ENCODE results near the gene EIF4E3. TPM values are rescaled to one million over a fixed set of nuclear protein-coding genes. Genes with fewer than 3 reads are reported as not detected.

EIF4E3 gene
- total and polyA plus RNA-seq, 10 of the 15 experiments (the other 5 are each of a cell fraction or from before 2014, with no cell fraction given), result 0.05 to 0.38 (median 0.16) TPM; not detected in 1

GRCh38 chr3:71752831-71753700 is 27.9 kb upstream of the EIF4E3 start:
- TF ChIP-seq MXI1 (IDR thresholded peaks at IDR 0.05; ENCODE audit: low read depth, low read length), result no peak
- TF ChIP-seq MEF2B (IDR thresholded peaks at IDR 0.05; ENCODE audit: partially characterized antibody, poor library complexity, severe bottlenecking), result no peak
- 0 out of 2 replicates have a peak, but pooled peaks have one; percentile 49 for TF ChIP-seq EZH2 (IDR thresholded peaks at IDR 0.05; ENCODE audit: borderline replicate concordance, control insufficient read depth, low read depth, low read length)
- no peak for TF ChIP-seq ZNF622 (IDR thresholded peaks at IDR 0.05)
- TF ChIP-seq CEBPZ (IDR thresholded peaks at IDR 0.05; ENCODE audit: low read depth, low read length), result no peak
- TF ChIP-seq SUPT20H (IDR thresholded peaks at IDR 0.05; ENCODE audit: borderline replicate concordance, control insufficient read depth, low read depth, low read length), result no peak
- no peak for TF ChIP-seq CREM (IDR thresholded peaks at IDR 0.05; ENCODE audit: low read depth)
- Histone ChIP-seq H3K4me3 (no peak overlapping the region), H3K27ac (ENCODE audit: control insufficient read depth, insufficient read depth) (no peak overlapping the region), H3K36me3 (ENCODE audit: control insufficient read depth in 2 of 2, insufficient read depth in 2 of 2, low read length in 1 of 2) (no peaks in the 10 kb centered on the region), H4K20me1 (ENCODE audit: control insufficient read depth, insufficient read depth) (no peaks in the 10 kb centered on the region), H3K9ac (ENCODE audit: control insufficient read depth, insufficient read depth, low read length) (no peak overlapping the region), H3K27me3 (replicated peaks in 1 of 2; ENCODE audit: control insufficient read depth in 2 of 2, insufficient read depth in 2 of 2, low read length in 1 of 2) (peaks cover 7 to 11% of the 10 kb centered on the region in 2 experiments; a peak in 3 of 4 replicates), H3K4me1 (ENCODE audit: control insufficient read depth, insufficient read depth, low read length) (no peaks in the 10 kb centered on the region), H3K79me2 (ENCODE audit: control insufficient read depth, insufficient read depth, low read length) (no peaks in the 10 kb centered on the region), H3K9me3 (replicated peaks; ENCODE audit: control insufficient read depth, insufficient read depth, low read length) (no peaks in the 10 kb centered on the region), H3K4me2 (ENCODE audit: control insufficient read depth, insufficient read depth) (no peak overlapping the region), H2AFZ (ENCODE audit: control insufficient read depth, low read depth, low read length) (no peak overlapping the region)
- no peak for ATAC-seq
- RAD21 ChIA-PET (ENCODE audit: unreplicated experiment), result no interaction called here
- SMC1A ChIA-PET (ENCODE audit: uncharacterized antibody, unreplicated experiment), result no interaction called here
- FAIRE-seq, result no peak
- BruUV-seq (replicated peaks), result no TSS peak
- intact Hi-C loops (cut with micrococcal nuclease; ENCODE audit: unreplicated experiment), result no loop called here
- CTCF ChIA-PET, result no interaction called here
- WGBS (ENCODE audit: insufficient coverage, insufficient replicate concordance, low lambda C conversion rate, missing lambda C conversion rate), result 27% methylated on average over 33 of the region's 68 CpGs
- in situ Hi-C loops (cut with MboI), result no loop called here
- POLR2A ChIA-PET, result no interaction called here
- DNase-seq (ENCODE audit: low read depth, low spot score), result no peak

Data from GM12878 (cell line).